Progenitor cell of endocrine pancreas (in vitro differentiated cells): Measurements from ENCODE around the gene MRI1. TPM values are rescaled to one million over a fixed set of nuclear protein-coding genes. Genes with fewer than 3 reads are reported as not detected.
"Not testable (repeated sequence)": the region's sequence is repeated elsewhere in the genome, so short reads cannot be mapped to it uniquely, and the experiment has no call there.

Experiments
- DNase-seq: peaks from one replicate; pipeline ENCODE4 v3.0.0; 2021; ENCODE audit warnings: low spot score; ENCODE audit not compliant: unreplicated experiment
- H3K27ac Mint-ChIP-seq: 2 replicates; pipeline ENCODE4 v1.8.0; 2021; ENCODE audit warnings: mild to moderate bottlenecking, moderate library complexity, mixed read lengths
- H3K27me3 Mint-ChIP-seq: 2 replicates; pipeline ENCODE4 v1.8.0; 2021; ENCODE audit warnings: mixed read lengths
- H3K36me3 Mint-ChIP-seq: 2 replicates; pipeline ENCODE4 v1.8.0; 2022; ENCODE audit warnings: mixed read lengths; ENCODE audit not compliant: insufficient read depth
- H3K4me1 Mint-ChIP-seq: 2 replicates; pipeline ENCODE4 v1.8.0; 2021; ENCODE audit warnings: low read depth, mixed read lengths
- H3K4me3 Mint-ChIP-seq: 2 replicates; pipeline ENCODE4 v1.8.0; 2021; ENCODE audit warnings: low read depth, mild to moderate bottlenecking, moderate library complexity, mixed read lengths
- H3K9me3 Mint-ChIP-seq: 2 replicates; pipeline ENCODE4 v1.8.0; 2021; ENCODE audit warnings: low read depth, mixed read lengths
- total RNA-seq: library from RNA; stranded (reverse); gene quantifications from 2 replicates; pipeline ENCODE4 v1.2.1, GENCODE V29; 2021
- TF ChIP-seq, protein P1 (sequence below): fragments of 200-600 bp; sonication (generic); IDR thresholded peaks from one replicate; pipeline ENCODE4 v1.5.0; 2021; ENCODE audit warnings: antibody characterized with exemption, mild to moderate bottlenecking; ENCODE audit not compliant: unreplicated experiment

MRI1 gene
- total RNA-seq, 1 donor from 2014 or later, result 23.0 TPM

DNA sequence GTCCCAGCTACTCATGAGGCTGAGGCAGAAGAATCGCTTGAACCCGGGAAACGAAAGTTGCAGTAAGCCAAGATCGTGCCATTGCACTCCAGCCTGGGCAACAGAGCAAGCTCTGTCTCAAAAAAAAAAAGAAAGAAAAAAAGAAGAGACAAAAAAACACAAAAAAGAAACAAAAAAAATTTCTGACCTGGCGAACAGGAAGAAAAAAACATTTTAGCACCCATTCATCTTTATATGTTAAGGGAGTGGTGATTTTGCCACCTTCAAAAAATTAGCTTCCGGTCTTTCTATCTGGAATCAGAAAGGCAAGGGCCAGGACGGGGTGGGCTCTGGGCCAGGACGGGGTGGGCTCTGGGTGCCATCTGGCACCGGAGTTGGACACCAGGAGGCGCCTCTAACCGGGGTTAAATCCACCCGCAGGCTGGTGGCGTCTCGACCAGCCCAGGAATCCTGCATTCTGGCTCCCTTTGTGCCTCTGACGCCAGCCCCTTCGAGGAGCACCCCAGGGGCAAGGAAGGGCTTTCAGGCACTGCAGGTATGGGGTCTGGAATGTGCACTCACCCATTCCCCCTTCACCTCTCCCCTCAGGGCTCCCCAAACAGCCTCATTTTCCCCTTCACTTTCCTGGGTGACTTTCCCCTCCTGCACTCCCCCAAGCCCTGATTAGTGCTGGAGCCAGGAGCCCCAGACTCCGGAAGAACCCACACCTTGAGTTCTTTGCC lies 20.6 kb downstream of the MRI1 start:
- Mint-ChIP-seq H3K36me3 (no peaks in the 10 kb centered on the region), H3K4me1 (peaks cover 3% of the 10 kb centered on the region), H3K9me3 (no peaks in the 10 kb centered on the region), H3K27me3 (peaks cover 4% of the 10 kb centered on the region), H3K4me3 (no peak overlapping the region), H3K27ac (no peak overlapping the region)
- DNase-seq, result peak; percentile 40
- TF ChIP-seq, protein P1, sequence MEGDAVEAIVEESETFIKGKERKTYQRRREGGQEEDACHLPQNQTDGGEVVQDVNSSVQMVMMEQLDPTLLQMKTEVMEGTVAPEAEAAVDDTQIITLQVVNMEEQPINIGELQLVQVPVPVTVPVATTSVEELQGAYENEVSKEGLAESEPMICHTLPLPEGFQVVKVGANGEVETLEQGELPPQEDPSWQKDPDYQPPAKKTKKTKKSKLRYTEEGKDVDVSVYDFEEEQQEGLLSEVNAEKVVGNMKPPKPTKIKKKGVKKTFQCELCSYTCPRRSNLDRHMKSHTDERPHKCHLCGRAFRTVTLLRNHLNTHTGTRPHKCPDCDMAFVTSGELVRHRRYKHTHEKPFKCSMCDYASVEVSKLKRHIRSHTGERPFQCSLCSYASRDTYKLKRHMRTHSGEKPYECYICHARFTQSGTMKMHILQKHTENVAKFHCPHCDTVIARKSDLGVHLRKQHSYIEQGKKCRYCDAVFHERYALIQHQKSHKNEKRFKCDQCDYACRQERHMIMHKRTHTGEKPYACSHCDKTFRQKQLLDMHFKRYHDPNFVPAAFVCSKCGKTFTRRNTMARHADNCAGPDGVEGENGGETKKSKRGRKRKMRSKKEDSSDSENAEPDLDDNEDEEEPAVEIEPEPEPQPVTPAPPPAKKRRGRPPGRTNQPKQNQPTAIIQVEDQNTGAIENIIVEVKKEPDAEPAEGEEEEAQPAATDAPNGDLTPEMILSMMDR, result peak; percentile 66

DNA sequence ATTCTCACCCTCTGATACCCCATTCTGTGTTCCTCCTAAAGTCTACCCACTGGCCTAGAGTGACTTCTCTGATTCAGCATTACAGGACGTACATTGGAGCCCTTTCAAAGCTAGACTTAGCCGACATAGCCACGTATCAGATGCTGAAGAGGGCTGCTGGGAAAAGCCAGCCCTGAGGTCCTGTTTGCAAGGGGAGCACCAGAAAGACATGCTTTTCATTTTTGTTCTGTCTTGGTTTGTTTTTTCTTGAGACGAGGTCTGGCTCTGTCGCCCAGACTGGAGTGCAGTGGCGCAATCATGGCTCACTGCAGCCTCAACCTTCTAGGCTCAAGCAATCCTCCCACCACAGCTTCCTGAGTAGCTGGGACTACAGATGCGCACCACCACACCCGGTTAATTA lies 24.7 kb downstream of the MRI1 start:
- H3K4me3 Mint-ChIP-seq, result no peak overlapping the region
- H3K27me3 Mint-ChIP-seq, result no peaks in the 10 kb centered on the region
- TF ChIP-seq, protein P1, result no peak
- no peaks in the 10 kb centered on the region for H3K9me3 Mint-ChIP-seq
- H3K4me1 Mint-ChIP-seq, result no peaks in the 10 kb centered on the region
- H3K27ac Mint-ChIP-seq, result no peak overlapping the region
- DNase-seq, result no peak
- no peaks in the 10 kb centered on the region for H3K36me3 Mint-ChIP-seq

DNA sequence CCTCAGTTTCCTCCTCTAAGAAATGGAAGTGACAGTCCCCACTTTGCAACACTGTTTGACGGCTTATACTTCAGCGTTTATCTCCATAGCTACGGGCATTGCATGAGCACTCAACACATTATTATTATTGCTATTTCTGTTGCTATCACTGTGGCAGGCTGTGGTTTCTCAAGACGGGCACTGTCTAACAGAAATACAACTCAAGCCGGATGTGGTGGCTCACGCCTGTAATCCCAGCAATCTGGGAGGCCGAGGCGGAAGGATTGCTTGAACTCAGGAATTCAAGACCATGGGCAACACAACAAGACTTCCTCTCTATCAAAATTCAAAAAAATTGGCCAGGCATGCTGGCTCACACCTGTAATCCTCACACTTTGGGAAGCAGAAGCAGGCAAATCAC lies 26.0 kb downstream of the MRI1 start:
- no peaks in the 10 kb centered on the region for H3K9me3 Mint-ChIP-seq
- no peaks in the 10 kb centered on the region for H3K27me3 Mint-ChIP-seq
- no peak for DNase-seq
- H3K36me3 Mint-ChIP-seq, result no peaks in the 10 kb centered on the region
- TF ChIP-seq, protein P1, result no peak
- peaks cover 1% of the 10 kb centered on the region for H3K4me1 Mint-ChIP-seq
- no peak overlapping the region for H3K4me3 Mint-ChIP-seq
- peak overlapping the region; percentile 71 for H3K27ac Mint-ChIP-seq

DNA sequence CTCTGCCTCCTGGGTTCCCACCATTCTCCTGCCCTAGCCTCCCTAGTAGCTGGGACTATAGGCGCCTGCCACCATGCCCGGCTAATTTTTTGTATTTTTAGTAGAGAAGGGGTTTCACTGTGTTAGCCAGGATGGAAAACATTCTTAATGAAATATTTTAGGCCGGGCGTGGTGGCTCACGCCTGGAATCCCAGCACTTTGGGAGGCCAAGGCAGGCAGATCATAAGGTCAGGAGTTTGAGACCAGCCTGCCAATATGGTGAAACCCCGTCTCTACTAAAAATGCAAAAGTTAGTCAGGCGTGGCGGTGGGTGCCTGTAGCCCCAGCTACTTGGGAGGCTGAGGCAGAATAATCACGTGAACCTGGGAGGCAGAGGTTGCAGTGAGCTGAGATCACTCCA lies 29.0 kb downstream of the MRI1 start:
- H3K9me3 Mint-ChIP-seq, H3K27ac Mint-ChIP-seq, DNase-seq, H3K27me3 Mint-ChIP-seq, H3K36me3 Mint-ChIP-seq: not testable (repeated sequence)
- Mint-ChIP-seq H3K4me3 (peak overlapping the region; percentile 96), H3K4me1 (peaks cover 11% of the 10 kb centered on the region)

DNA sequence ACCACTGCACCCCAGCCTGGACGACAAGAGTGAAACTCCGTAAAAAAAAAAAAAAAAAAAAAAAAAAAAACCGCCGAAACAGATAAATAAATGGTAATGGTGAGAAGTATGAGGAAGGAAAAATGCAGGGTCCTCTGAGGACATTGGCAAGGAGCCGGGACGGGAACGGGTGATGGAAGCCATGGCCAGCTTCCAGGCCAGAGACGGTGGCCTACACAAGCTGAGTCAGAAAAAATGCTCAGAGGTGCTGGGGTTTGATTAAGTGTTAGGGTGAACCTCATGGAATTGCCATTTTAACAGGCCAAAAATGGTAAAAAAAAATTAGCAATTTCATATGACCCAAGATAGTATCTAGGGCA lies 30.1 kb downstream of the MRI1 start:
- peak overlapping the region; percentile 99 for H3K27ac Mint-ChIP-seq
- peak overlapping the region; percentile 96 for H3K4me3 Mint-ChIP-seq
- no peaks in the 10 kb centered on the region for H3K27me3 Mint-ChIP-seq
- H3K4me1 Mint-ChIP-seq, result peaks cover 11% of the 10 kb centered on the region
- no peak for DNase-seq
- no peaks in the 10 kb centered on the region for H3K9me3 Mint-ChIP-seq
- TF ChIP-seq, protein P1, result no peak
- H3K36me3 Mint-ChIP-seq, result no peaks in the 10 kb centered on the region
